GM21526 (cell line): ENCODE measurements around the gene GTF2F2.

Source experiments
- ATAC-seq: cut with Tn5 transposase; IDR thresholded peaks from one replicate; pipeline ENCODE4 v1.9.1; 2021; ENCODE audit warnings: moderate library complexity; ENCODE audit not compliant: unreplicated experiment, low FRiP score

The GTF2F2 gene

GRCh38 chr13:45208132-45208531 is 87.8 kb downstream of the GTF2F2 start:
- ATAC-seq, result no peak

- ATAC-seq, result no peak
These were observed 88.9 kb downstream of the GTF2F2 start for GRCh38 chr13:45209229-45209628.

GRCh38 chr13:45215392-45216077 is 95.2 kb downstream of the GTF2F2 start:
- ATAC-seq, result no peak

- ATAC-seq, result no peak
These were observed 95.9 kb downstream of the GTF2F2 start for GRCh38 chr13:45216193-45216592.

- ATAC-seq, result no peak
These were observed 98.4 kb downstream of the GTF2F2 start for GRCh38 chr13:45218689-45219088.

- ATAC-seq, result no peak
These were observed 99.0 kb downstream of the GTF2F2 start for GRCh38 chr13:45219123-45219891.

- no peak for ATAC-seq
These were observed 99.6 kb downstream of the GTF2F2 start for GRCh38 chr13:45219938-45220375.

- ATAC-seq, result no peak
These were observed 100.1 kb downstream of the GTF2F2 start for GRCh38 chr13:45220403-45220802.

GRCh38 chr13:45222516-45222915 is 102.2 kb downstream of the GTF2F2 start:
- no peak for ATAC-seq

- ATAC-seq, result no peak
These were observed 102.6 kb downstream of the GTF2F2 start for GRCh38 chr13:45222919-45223318.

- ATAC-seq, result no peak
These were observed 103.9 kb downstream of the GTF2F2 start for GRCh38 chr13:45224176-45224575.

GRCh38 chr13:45225370-45225769 is 105.1 kb downstream of the GTF2F2 start:
- no peak for ATAC-seq

- no peak for ATAC-seq
These were observed 105.7 kb downstream of the GTF2F2 start for GRCh38 chr13:45226024-45226423.

- ATAC-seq, result no peak
These were observed 107.7 kb downstream of the GTF2F2 start for GRCh38 chr13:45228002-45228401.

- ATAC-seq, result no peak
These were observed 108.9 kb downstream of the GTF2F2 start for GRCh38 chr13:45229172-45229571.

GRCh38 chr13:45231305-45231704 is 111.0 kb downstream of the GTF2F2 start:
- no peak for ATAC-seq

- ATAC-seq, result no peak
These were observed 111.4 kb downstream of the GTF2F2 start for GRCh38 chr13:45231722-45232121.

- ATAC-seq, result no peak
These were observed 112.3 kb downstream of the GTF2F2 start for GRCh38 chr13:45232591-45232990.

GRCh38 chr13:45238945-45239795 is 118.9 kb downstream of the GTF2F2 start:
- ATAC-seq, result no peak

GRCh38 chr13:45240143-45240542 is 119.8 kb downstream of the GTF2F2 start:
- no peak for ATAC-seq

GRCh38 chr13:45242070-45242469 is 121.8 kb downstream of the GTF2F2 start:
- ATAC-seq, result no peak
